ENCODE data around the gene LIN7C.

GRCh38 chr11:27465629-27466028 lies 40.9 kb downstream of the LIN7C start:
- no peak for TF ChIP-seq POLR2AphosphoS5 (IDR thresholded peaks at IDR 0.05; ENCODE audit: low read depth, low read length)
- TF ChIP-seq PAX5 (IDR thresholded peaks at IDR 0.05; ENCODE audit: insufficient read depth, low read length, severe bottlenecking) = no peak
- TF ChIP-seq POLR2A (IDR thresholded peaks at IDR 0.05; ENCODE audit: low read depth, low read length) = no peak
- TF ChIP-seq TAF1 (IDR thresholded peaks at IDR 0.05; ENCODE audit: low read depth, low read length) = no peak
